B cell (primary cell): ENCODE data around the gene UBE4A.

Source experiments
- CTCF ChIP-seq: fragments of 200-600 bp; IDR thresholded peaks from one replicate; pipeline ENCODE4 v1.8.0; 2022; ENCODE audit warnings: antibody characterized with exemption, mild to moderate bottlenecking
- EZH2 ChIP-seq: IDR thresholded peaks from 2 replicates; pipeline ENCODE4 v1.6.1; 2012; ENCODE audit warnings: borderline replicate concordance, low read depth, mild to moderate bottlenecking, moderate library complexity, low read length; ENCODE audit not compliant: insufficient read depth, poor library complexity, severe bottlenecking

- no peak for TF ChIP-seq CTCF
- TF ChIP-seq EZH2, result no peak
These were observed 38.0 kb downstream of the UBE4A start for GRCh38 chr11:118397448-118397847.
